ENCODE data around the gene PIM3.

Gene PIM3

GRCh38 chr22:49928555-49929210 is 31.9 kb upstream of the PIM3 start:
- no peak for DNase-seq

- DNase-seq, result peak; percentile 72
These were observed 31.2 kb upstream of the PIM3 start for GRCh38 chr22:49929211-49929979.

GRCh38 chr22:49929994-49930575 is 30.5 kb upstream of the PIM3 start:
- no peak for DNase-seq

- DNase-seq, result peak; percentile 71
These were observed 29.8 kb upstream of the PIM3 start for GRCh38 chr22:49930596-49931412.

- no peak for DNase-seq
These were observed 27.1 kb upstream of the PIM3 start for GRCh38 chr22:49933236-49934159.

GRCh38 chr22:49934160-49934890 is 26.2 kb upstream of the PIM3 start:
- peak; percentile 62 for DNase-seq

- peak; percentile 90 for DNase-seq
These were observed 25.5 kb upstream of the PIM3 start for GRCh38 chr22:49934891-49935557.

- DNase-seq, result no peak
These were observed 25.0 kb upstream of the PIM3 start for GRCh38 chr22:49935561-49935960.

GRCh38 chr22:49936018-49936972 is 24.3 kb upstream of the PIM3 start:
- DNase-seq, result peak; percentile 95

GRCh38 chr22:49936973-49937757 is 23.4 kb upstream of the PIM3 start:
- no peak for DNase-seq

GRCh38 chr22:49937758-49938564 is 22.6 kb upstream of the PIM3 start:
- DNase-seq, result no peak

- no peak for DNase-seq
These were observed 21.9 kb upstream of the PIM3 start for GRCh38 chr22:49938565-49939136.

- no peak for DNase-seq
These were observed 18.9 kb upstream of the PIM3 start for GRCh38 chr22:49941507-49942316.

GRCh38 chr22:49942565-49943404 is 17.8 kb upstream of the PIM3 start:
- DNase-seq, result no peak

- DNase-seq, result no peak
These were observed 17.2 kb upstream of the PIM3 start for GRCh38 chr22:49943405-49943765.
